HCT116 (cell line): ENCODE data around the gene MAPK8IP1. TPM values are rescaled to one million over a fixed set of nuclear protein-coding genes. Genes with fewer than 3 reads are reported as not detected.

Experiments
- ATAC-seq: fragments of 200-7000 bp; cut with Tn5 transposase; 2 replicates; pipeline ENCODE4 v1.9.1; 2020; ENCODE audit warnings: mild to moderate bottlenecking, moderate library complexity
- BruUV-seq: library from RNA; stranded (reverse); fragments of 400-500 nt; replicated peaks from 2 replicates; lab custom pipeline; 2021; lab: Mats Ljungman, UMichigan
- CTCF ChIA-PET: fragments of 300-600 bp; sonication (Branson Sonifier 250); formaldehyde crosslinking; loops from one replicate; lab custom pipeline; 2021; ENCODE audit warnings: antibody characterized with exemption; lab: Charles Lee
- POLR2A ChIA-PET: fragments of 300-600, 350-600 bp; sonication (Branson Sonifier 250); formaldehyde crosslinking; loops from one replicate; lab custom pipeline; 2021; ENCODE audit warnings: antibody characterized with exemption; lab: Charles Lee
- RAD21 ChIA-PET, 2 experiments: fragments of 300-600 bp; sonication (Branson Sonifier 250); formaldehyde crosslinking; loops; one replicate each; lab custom pipeline; 2023; ENCODE audit warnings: low total read pairs in 2 of 2; ENCODE audit not compliant: uncharacterized antibody in 2 of 2, unreplicated experiment in 2 of 2, low non-redundant PET in 1 of 2; lab: Charles Lee
- DNase-seq: peaks from one replicate; pipeline ENCODE4 v3.0.0-alpha.2; 2010; ENCODE audit warnings: low read depth, low spot score
- H2AFZ ChIP-seq: fragments of 200-600 bp; shearing (Covaris generic), sonication (generic); 2 replicates; pipeline ENCODE4 v1.6.1; 2017; ENCODE audit warnings: low read depth, mixed run types, mixed read lengths, antibody characterized with exemption, low read length; ENCODE audit not compliant: poor library complexity, severe bottlenecking
- H3K27ac ChIP-seq: 2 replicates; pipeline ENCODE4 v1.5.1; 2012; ENCODE audit warnings: low read depth, low read length
- H3K27me3 ChIP-seq: fragments of 200-600 bp; sonication (generic); 2 replicates; pipeline ENCODE4 v1.6.1; 2016; ENCODE audit warnings: mixed run types, low read length, mixed read lengths; ENCODE audit not compliant: insufficient read depth
- H3K36me3 ChIP-seq, 2 experiments: fragments of 200-500 bp in 1 of 2; fragments of 200-600 bp in 1 of 2; sonication (Bioruptor generic) in 1 of 2; sonication (generic) in 1 of 2; 2 replicates each; pipeline versions ENCODE4 v1.5.1 to v1.6.1; 2014 to 2016; ENCODE audit warnings: low read length in 2 of 2, inconsistent platforms in 1 of 2, mixed read lengths in 1 of 2, mixed run types in 1 of 2; ENCODE audit not compliant: insufficient read depth in 2 of 2, control insufficient read depth in 1 of 2
- H3K4me1 ChIP-seq, 2 experiments: fragments of 200-600 bp in 1 of 2; sonication (generic) in 1 of 2; 2 replicates each; pipeline versions ENCODE4 v1.5.1 to v1.6.1; 2012 to 2017; ENCODE audit warnings: low read length in 2 of 2, inconsistent platforms in 1 of 2, mild to moderate bottlenecking in 1 of 2, mixed read lengths in 1 of 2, mixed run types in 1 of 2, moderate library complexity in 1 of 2; ENCODE audit not compliant: insufficient read depth in 2 of 2, control insufficient read depth in 1 of 2
- H3K4me2 ChIP-seq: fragments of 200-600 bp; sonication (generic); 2 replicates; pipeline ENCODE4 v1.6.1; 2017; ENCODE audit warnings: mixed run types, low read length, mixed read lengths
- H3K4me3 ChIP-seq, 2 experiments: fragments of 200-600 bp in 1 of 2; sonication (generic) in 1 of 2; replicated peaks in 1 of 2; 2 replicates each; pipeline ENCODE4 v1.5.1; 2011 to 2016; ENCODE audit warnings: low read length in 2 of 2, control low read depth in 1 of 2, low read depth in 1 of 2, mild to moderate bottlenecking in 1 of 2, mixed read lengths in 1 of 2, mixed run types in 1 of 2
- H3K79me2 ChIP-seq: fragments of 200-600 bp; sonication (generic); 2 replicates; pipeline ENCODE4 v1.6.1; 2017; ENCODE audit warnings: mild to moderate bottlenecking, mixed run types, low read length, moderate library complexity, mixed read lengths; ENCODE audit not compliant: insufficient read depth
- H3K9ac ChIP-seq: fragments of 200-600 bp; sonication (generic); 2 replicates; pipeline ENCODE4 v1.6.1; 2016; ENCODE audit warnings: low read length, mixed read lengths
- H3K9me2 ChIP-seq: fragments of 200-600 bp; sonication (generic), shearing (Covaris generic); 2 replicates; pipeline ENCODE4 v1.6.1; 2017; ENCODE audit warnings: mixed run types, mild to moderate bottlenecking, moderate library complexity; ENCODE audit not compliant: insufficient read depth
- H3K9me3 ChIP-seq, 2 experiments: fragments of 200-500 bp in 1 of 2; fragments of 200-600 bp in 1 of 2; sonication (Bioruptor generic) in 1 of 2; sonication (generic) in 1 of 2; 2 replicates each; pipeline ENCODE4 v1.6.1; 2014 to 2017; ENCODE audit warnings: low read length in 2 of 2, mixed read lengths in 2 of 2, inconsistent platforms in 1 of 2, low read depth in 1 of 2, mild to moderate bottlenecking in 1 of 2, mixed run types in 1 of 2, moderate library complexity in 1 of 2; ENCODE audit not compliant: control insufficient read depth in 1 of 2, insufficient read depth in 1 of 2
- H4K20me1 ChIP-seq: fragments of 200-600 bp; sonication (generic), shearing (Covaris generic); 2 replicates; pipeline ENCODE4 v1.6.1; 2017; ENCODE audit warnings: mixed run types, mild to moderate bottlenecking, moderate library complexity; ENCODE audit not compliant: insufficient read depth
- CBX3 ChIP-seq: IDR thresholded peaks from 2 replicates; pipeline ENCODE4 v1.6.1; 2012; ENCODE audit warnings: low read depth
- FOSL1 ChIP-seq: IDR thresholded peaks from 2 replicates; pipeline ENCODE4 v1.6.1; 2012; ENCODE audit warnings: low read depth
- RAD21 ChIP-seq: IDR thresholded peaks from 2 replicates; pipeline ENCODE4 v1.6.1; 2012; ENCODE audit warnings: low read depth, mild to moderate bottlenecking
- intact Hi-C: fragments of 100-400 bp; cut with micrococcal nuclease; formaldehyde crosslinking; loops from 2 replicates; pipeline ENCODE4 v1.10.0; 2022
- total RNA-seq: library from RNA; stranded (reverse); gene quantifications from one replicate; pipeline ENCODE4 v1.2.1, GENCODE V29; 2021; ENCODE audit not compliant: unreplicated experiment
- TF ChIP-seq, protein P1 (sequence below): IDR thresholded peaks from 2 replicates; pipeline ENCODE4 v1.6.1; 2012; ENCODE audit warnings: low read depth
- TF ChIP-seq, protein P2 (sequence below): IDR thresholded peaks from 2 replicates; pipeline ENCODE4 v1.6.1; 2011; ENCODE audit warnings: mild to moderate bottlenecking, low read length, moderate library complexity; ENCODE audit not compliant: insufficient replicate concordance; ENCODE audit errors: extremely low read depth
- TF ChIP-seq, protein P3 (sequence below): IDR thresholded peaks from 2 replicates; pipeline ENCODE4 v1.6.1; 2012

MAPK8IP1 gene
- total RNA-seq, 1 experiment from 2014 or later, result 10.1 TPM

DNA sequence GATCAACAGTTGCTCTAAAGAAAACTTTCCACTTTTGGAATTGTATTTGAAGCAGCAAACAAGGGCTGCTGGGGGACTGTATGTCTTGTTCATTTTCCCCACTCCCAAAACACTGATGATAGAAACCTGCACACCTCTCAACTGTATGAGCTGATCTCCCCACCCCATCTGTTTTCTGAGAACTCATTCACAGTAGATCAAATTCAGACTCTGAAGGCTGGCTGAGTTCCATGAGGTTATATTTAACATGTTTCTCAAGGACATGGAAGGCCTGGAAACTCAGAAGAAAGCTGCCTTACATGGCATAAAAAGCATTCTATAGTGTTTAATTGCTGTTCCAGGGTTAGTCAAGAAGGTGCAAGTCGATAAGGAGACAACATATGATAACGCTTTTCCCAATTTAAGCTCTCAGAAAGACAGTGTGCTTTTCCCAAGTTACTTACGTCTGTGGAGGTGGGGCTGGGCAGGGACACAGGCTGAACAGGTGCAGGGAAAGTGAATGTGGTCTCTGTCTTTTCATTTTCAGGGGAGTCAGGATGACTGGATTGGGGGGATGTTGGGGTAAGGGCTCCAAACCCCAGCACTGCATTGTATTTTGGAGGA lies 60.0 kb downstream of the MAPK8IP1 start (continued):
- TF ChIP-seq, protein P1, sequence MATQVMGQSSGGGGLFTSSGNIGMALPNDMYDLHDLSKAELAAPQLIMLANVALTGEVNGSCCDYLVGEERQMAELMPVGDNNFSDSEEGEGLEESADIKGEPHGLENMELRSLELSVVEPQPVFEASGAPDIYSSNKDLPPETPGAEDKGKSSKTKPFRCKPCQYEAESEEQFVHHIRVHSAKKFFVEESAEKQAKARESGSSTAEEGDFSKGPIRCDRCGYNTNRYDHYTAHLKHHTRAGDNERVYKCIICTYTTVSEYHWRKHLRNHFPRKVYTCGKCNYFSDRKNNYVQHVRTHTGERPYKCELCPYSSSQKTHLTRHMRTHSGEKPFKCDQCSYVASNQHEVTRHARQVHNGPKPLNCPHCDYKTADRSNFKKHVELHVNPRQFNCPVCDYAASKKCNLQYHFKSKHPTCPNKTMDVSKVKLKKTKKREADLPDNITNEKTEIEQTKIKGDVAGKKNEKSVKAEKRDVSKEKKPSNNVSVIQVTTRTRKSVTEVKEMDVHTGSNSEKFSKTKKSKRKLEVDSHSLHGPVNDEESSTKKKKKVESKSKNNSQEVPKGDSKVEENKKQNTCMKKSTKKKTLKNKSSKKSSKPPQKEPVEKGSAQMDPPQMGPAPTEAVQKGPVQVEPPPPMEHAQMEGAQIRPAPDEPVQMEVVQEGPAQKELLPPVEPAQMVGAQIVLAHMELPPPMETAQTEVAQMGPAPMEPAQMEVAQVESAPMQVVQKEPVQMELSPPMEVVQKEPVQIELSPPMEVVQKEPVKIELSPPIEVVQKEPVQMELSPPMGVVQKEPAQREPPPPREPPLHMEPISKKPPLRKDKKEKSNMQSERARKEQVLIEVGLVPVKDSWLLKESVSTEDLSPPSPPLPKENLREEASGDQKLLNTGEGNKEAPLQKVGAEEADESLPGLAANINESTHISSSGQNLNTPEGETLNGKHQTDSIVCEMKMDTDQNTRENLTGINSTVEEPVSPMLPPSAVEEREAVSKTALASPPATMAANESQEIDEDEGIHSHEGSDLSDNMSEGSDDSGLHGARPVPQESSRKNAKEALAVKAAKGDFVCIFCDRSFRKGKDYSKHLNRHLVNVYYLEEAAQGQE, result no peak
- TF ChIP-seq FOSL1 (no peak), CBX3 (no peak), RAD21 (no peak)
- TF ChIP-seq, protein P2, sequence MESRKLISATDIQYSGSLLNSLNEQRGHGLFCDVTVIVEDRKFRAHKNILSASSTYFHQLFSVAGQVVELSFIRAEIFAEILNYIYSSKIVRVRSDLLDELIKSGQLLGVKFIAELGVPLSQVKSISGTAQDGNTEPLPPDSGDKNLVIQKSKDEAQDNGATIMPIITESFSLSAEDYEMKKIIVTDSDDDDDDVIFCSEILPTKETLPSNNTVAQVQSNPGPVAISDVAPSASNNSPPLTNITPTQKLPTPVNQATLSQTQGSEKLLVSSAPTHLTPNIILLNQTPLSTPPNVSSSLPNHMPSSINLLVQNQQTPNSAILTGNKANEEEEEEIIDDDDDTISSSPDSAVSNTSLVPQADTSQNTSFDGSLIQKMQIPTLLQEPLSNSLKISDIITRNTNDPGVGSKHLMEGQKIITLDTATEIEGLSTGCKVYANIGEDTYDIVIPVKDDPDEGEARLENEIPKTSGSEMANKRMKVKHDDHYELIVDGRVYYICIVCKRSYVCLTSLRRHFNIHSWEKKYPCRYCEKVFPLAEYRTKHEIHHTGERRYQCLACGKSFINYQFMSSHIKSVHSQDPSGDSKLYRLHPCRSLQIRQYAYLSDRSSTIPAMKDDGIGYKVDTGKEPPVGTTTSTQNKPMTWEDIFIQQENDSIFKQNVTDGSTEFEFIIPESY, result no peak

DNA sequence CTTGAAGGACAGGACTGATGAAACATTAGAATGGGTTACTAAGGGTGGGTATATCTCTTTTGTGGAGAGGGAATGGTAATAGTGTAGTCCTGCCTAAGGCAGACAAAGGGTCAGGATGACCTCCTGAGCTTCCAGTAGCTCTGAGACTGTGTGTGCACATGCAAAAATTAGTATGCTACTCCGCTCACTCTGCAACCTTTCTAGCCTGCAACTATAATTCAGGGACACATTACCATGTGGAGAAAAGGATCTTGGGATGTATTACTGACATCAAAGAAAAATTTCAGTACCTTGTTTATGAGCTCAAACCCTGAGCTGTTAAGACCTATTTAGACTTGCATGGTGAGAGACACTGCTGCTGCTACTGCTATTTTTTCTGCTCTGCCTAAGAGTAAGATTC lies 62.4 kb downstream of the MAPK8IP1 start:
- H3K9me3 ChIP-seq, result no peaks in the 10 kb centered on the region
- ATAC-seq (no peak), DNase-seq (no peak)
- ChIA-PET POLR2A (no interaction called here), CTCF (no interaction called here), RAD21 (no interaction called here)
- H3K79me2 ChIP-seq, result no peaks in the 10 kb centered on the region
- H4K20me1 ChIP-seq, result no peaks in the 10 kb centered on the region
- H3K27ac ChIP-seq, result no peak overlapping the region
- no peak overlapping the region for H2AFZ ChIP-seq
- no peak overlapping the region for H3K9ac ChIP-seq
- TF ChIP-seq FOSL1, result no peak
- TF ChIP-seq, protein P3, sequence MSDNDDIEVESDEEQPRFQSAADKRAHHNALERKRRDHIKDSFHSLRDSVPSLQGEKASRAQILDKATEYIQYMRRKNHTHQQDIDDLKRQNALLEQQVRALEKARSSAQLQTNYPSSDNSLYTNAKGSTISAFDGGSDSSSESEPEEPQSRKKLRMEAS, result no peak
- no peaks in the 10 kb centered on the region for H3K27me3 ChIP-seq
- H3K9me2 ChIP-seq, result no peaks in the 10 kb centered on the region
- 0 out of 4 replicates have a peak, but pooled peaks cover 0 to 3% of the 10 kb centered on the region in 2 experiments for H3K36me3 ChIP-seq
- no peaks in the 10 kb centered on the region for H3K4me1 ChIP-seq
- intact Hi-C loops, result no loop called here
- BruUV-seq, result no TSS peak
- no peak overlapping the region for H3K4me2 ChIP-seq
- H3K4me3 ChIP-seq, result no peak overlapping the region
